HL-60 (cell line): ENCODE results near the gene KBTBD12.

Experiments
- DNase-seq, 2 experiments: peaks; one replicate each; pipeline ENCODE4 v3.0.0-alpha.2; 2010 to 2020; ENCODE audit warnings: low read depth in 1 of 2, low spot score in 1 of 2
- H3K27ac ChIP-seq: fragments of 250-450 bp; sonication (Bioruptor Pico); replicated peaks from 2 replicates; pipeline ENCODE4 v1.5.1; 2020; ENCODE audit warnings: mild to moderate bottlenecking, moderate library complexity
- H3K27me3 ChIP-seq: fragments of 250-450 bp; sonication (Bioruptor Pico); 2 replicates; pipeline ENCODE4 v1.5.1; 2021; ENCODE audit warnings: mild to moderate bottlenecking, moderate library complexity; ENCODE audit not compliant: insufficient read depth, poor library complexity, severe bottlenecking
- H3K4me3 ChIP-seq: replicated peaks from 2 replicates; pipeline ENCODE4 v1.5.1; 2011; ENCODE audit warnings: mild to moderate bottlenecking, control low read depth, low read length; ENCODE audit not compliant: insufficient read depth
- GABPA ChIP-seq: IDR thresholded peaks from 2 replicates; pipeline ENCODE4 v1.6.1; 2012; ENCODE audit warnings: low read depth
- POLR2AphosphoS5 ChIP-seq: IDR thresholded peaks from 2 replicates; pipeline ENCODE4 v1.6.1; 2012; ENCODE audit warnings: low read depth
- SPI1 ChIP-seq: IDR thresholded peaks from 2 replicates; pipeline ENCODE4 v1.6.1; 2012; ENCODE audit warnings: low read depth, mild to moderate bottlenecking, borderline replicate concordance
- TF ChIP-seq, protein P1 (sequence below): IDR thresholded peaks from one replicate; pipeline ENCODE4 v1.5.1; 2011; ENCODE audit warnings: low read length, control low read depth, inconsistent platforms; ENCODE audit not compliant: insufficient read depth
- TF ChIP-seq, protein P2 (sequence below): IDR thresholded peaks from 2 replicates; pipeline ENCODE4 v1.6.1; 2012; ENCODE audit warnings: low read depth; ENCODE audit not compliant: insufficient replicate concordance

KBTBD12 gene

DNA sequence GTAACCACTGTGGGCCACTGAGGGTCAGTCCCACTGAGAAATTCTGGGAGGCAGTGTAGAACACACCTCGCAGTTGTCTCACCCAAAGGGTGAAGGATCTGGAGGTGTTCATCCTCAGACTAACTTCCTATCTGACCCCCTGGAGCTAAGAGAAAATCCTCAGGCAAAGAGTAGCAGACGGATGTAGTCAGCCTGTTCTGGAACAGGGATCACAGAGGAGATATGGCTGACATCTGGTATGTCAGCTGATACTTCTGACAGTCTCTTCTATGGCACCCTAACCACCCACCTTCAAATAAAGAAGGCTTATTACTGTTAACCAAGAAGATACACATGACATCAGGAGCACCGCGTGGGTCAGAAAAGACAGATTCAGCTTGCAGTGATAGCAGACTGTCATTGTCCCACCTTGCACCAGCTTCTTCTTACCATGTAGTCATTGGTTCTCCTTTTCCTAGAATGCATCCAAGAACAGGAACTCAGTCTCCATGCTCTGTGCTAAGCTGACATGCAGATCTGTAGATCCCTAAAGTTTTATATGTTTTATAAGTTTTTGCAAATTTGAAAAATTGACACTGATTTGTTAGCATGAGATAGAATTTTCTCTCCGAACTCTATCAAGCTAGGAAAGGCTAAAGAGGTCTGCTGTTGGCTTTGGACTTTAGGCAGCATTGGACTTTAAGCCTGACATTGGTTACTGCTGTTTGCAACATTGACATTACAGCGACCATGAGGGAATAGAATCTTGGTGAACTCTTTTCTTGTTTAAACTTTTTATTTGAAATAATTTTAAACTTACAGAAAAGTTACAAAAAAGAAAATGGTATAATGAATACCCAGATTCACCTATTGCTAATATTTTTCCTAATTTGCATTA, 60.4 kb downstream of the KBTBD12 start:
- H3K4me3 ChIP-seq: no peak overlapping the region
- H3K27ac ChIP-seq: no peak overlapping the region
- H3K27me3 ChIP-seq: no peaks in the 10 kb centered on the region
- DNase-seq: no peak
- TF ChIP-seq, protein P1, sequence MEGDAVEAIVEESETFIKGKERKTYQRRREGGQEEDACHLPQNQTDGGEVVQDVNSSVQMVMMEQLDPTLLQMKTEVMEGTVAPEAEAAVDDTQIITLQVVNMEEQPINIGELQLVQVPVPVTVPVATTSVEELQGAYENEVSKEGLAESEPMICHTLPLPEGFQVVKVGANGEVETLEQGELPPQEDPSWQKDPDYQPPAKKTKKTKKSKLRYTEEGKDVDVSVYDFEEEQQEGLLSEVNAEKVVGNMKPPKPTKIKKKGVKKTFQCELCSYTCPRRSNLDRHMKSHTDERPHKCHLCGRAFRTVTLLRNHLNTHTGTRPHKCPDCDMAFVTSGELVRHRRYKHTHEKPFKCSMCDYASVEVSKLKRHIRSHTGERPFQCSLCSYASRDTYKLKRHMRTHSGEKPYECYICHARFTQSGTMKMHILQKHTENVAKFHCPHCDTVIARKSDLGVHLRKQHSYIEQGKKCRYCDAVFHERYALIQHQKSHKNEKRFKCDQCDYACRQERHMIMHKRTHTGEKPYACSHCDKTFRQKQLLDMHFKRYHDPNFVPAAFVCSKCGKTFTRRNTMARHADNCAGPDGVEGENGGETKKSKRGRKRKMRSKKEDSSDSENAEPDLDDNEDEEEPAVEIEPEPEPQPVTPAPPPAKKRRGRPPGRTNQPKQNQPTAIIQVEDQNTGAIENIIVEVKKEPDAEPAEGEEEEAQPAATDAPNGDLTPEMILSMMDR: no peak
- no peak for TF ChIP-seq POLR2AphosphoS5

DNA sequence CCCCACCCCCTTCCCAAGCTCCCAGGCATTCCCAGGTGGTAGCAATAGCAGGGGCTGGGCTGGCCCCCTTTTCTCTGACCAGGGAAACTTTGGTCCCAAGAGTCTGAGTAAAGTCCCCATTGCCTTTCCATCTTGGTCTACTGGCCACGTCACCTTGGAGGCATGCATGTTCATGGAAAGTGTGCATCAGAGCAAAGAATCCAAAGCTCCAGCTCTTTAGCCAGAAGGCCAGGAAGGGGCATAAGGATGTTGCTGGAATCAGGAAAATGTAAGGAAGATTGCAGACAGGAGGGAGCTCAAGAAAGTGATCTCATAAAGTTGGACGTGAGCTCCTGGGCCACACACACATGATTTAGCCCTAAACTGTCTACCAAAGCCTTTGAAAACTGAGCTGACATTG, 63.6 kb downstream of the KBTBD12 start:
- no peak for TF ChIP-seq POLR2AphosphoS5
- no peak for TF ChIP-seq GABPA
- no peak for TF ChIP-seq SPI1
- TF ChIP-seq, protein P2, sequence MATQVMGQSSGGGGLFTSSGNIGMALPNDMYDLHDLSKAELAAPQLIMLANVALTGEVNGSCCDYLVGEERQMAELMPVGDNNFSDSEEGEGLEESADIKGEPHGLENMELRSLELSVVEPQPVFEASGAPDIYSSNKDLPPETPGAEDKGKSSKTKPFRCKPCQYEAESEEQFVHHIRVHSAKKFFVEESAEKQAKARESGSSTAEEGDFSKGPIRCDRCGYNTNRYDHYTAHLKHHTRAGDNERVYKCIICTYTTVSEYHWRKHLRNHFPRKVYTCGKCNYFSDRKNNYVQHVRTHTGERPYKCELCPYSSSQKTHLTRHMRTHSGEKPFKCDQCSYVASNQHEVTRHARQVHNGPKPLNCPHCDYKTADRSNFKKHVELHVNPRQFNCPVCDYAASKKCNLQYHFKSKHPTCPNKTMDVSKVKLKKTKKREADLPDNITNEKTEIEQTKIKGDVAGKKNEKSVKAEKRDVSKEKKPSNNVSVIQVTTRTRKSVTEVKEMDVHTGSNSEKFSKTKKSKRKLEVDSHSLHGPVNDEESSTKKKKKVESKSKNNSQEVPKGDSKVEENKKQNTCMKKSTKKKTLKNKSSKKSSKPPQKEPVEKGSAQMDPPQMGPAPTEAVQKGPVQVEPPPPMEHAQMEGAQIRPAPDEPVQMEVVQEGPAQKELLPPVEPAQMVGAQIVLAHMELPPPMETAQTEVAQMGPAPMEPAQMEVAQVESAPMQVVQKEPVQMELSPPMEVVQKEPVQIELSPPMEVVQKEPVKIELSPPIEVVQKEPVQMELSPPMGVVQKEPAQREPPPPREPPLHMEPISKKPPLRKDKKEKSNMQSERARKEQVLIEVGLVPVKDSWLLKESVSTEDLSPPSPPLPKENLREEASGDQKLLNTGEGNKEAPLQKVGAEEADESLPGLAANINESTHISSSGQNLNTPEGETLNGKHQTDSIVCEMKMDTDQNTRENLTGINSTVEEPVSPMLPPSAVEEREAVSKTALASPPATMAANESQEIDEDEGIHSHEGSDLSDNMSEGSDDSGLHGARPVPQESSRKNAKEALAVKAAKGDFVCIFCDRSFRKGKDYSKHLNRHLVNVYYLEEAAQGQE: no peak
- TF ChIP-seq, protein P1: no peak
- Histone ChIP-seq H3K27ac (no peak overlapping the region), H3K27me3 (no peaks in the 10 kb centered on the region), H3K4me3 (no peak overlapping the region)
- no peak for DNase-seq

DNA sequence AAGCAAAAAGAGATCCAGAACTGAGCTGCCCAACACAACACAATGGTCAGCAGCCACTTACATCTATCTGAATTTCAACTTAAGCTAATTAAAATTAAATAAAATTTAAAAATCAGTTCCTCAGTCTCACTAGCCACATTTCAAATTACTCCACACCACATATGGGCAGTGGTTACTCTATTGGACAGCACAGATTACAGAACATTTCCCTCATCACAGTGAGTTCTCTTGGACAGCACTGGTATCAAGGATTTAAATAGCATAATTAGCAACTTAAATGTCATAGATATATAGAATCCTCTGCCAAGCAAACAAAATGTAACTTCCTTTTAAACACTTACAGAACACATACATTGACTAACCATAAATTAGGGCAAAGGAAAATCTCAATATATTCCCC, 64.4 kb downstream of the KBTBD12 start:
- Histone ChIP-seq H3K27me3 (no peaks in the 10 kb centered on the region), H3K4me3 (no peak overlapping the region), H3K27ac (no peak overlapping the region)
- no peak for DNase-seq
- TF ChIP-seq SPI1 (no peak), POLR2AphosphoS5 (no peak), GABPA (no peak)
- TF ChIP-seq, protein P2: no peak
- TF ChIP-seq, protein P1: no peak
